Keratinocyte (primary cell): ENCODE measurements around the gene DTD1.

Source experiments
- CTCF ChIP-seq, 3 experiments: IDR thresholded peaks in 1 of 3; conservative IDR thresholded peaks in 1 of 3; optimal IDR thresholded peaks in 1 of 3; 2 replicates in 2 of 3; 3 replicates in 1 of 3; pipeline versions ENCODE3 to v1.5.1; 2011; ENCODE audit warnings: low read length in 3 of 3, mild to moderate bottlenecking in 3 of 3, moderate library complexity in 2 of 3, control low read depth in 1 of 3, inconsistent platforms in 1 of 3; ENCODE audit not compliant: insufficient read depth in 2 of 3; ENCODE audit errors: extremely low read depth in 1 of 3
- EZH2 ChIP-seq: IDR thresholded peaks from one replicate; pipeline ENCODE4 v1.6.1; 2012; ENCODE audit warnings: inconsistent platforms, mild to moderate bottlenecking, low read length, moderate library complexity

- TF ChIP-seq CTCF (optimal IDR thresholded peaks at IDR 0.05 in 1 of 3, IDR thresholded peaks at IDR 0.05 in 1 of 3, conservative IDR thresholded peaks at IDR 0.05 in 1 of 3; ENCODE audit: extremely low read depth in 1 of 3, insufficient read depth in 2 of 3, low read length in 3 of 3), result no peak
- no peak for TF ChIP-seq EZH2
Observed at GRCh38 chr20:18543932-18544331, 43.9 kb upstream of the DTD1 start.
